Measurements from ENCODE around the gene SPART.

Gene SPART

DNA sequence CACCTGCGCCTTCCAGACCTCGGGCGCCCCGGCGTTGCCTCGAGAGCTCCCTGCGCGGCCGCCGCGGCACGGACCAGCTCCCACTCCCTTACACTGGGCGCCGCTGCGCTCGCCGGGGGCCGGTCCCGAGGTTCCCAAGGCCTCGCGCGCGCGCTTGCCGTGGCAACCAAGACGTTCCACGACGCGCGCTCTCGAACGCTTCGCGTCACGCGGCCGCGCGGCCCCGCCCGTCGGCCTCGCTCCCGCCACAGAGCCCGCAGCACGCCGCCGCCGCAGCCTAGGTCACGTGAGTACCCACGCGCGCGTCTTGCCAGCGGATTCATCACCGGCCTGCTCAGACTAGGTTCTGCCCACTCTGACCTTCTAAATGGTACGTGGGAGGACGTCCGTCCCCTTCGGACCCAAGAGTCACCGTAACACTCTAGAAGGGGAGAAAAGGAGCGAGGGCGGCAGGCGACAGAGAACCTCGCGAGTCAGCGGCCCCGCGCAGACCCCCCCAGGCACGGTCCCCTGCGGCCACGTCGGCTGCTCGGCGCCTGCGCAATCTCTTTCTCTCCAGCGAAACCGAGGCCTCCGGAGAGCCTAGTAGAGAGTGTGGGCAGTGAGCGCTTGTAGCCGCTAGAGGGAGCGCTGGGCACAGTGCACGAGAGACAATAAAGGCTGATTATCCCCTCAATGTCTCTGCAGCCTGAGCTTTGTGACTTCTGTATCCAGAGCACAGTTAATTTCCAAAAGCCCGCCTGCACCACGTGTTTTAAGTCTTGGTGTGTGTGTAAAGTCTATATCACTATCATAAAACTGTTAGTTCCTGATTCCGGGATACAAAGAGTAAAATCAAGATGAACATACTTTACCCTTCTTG lies at the start of gene SPART:
TSS of gene SPART (minus strand) at position 173 of the 862 bp plus-strand sequence. CDS start 10,564 bp downstream, outside the sequence.
- TF ChIP-seq CTCF (IDR thresholded peaks at IDR 0.05): peak; percentile 99
- no peak for TF ChIP-seq ZFX (IDR thresholded peaks at IDR 0.05; ENCODE audit: borderline replicate concordance)
- H3K27ac ChIP-seq: no peak within 1 kb of the TSS

DNA sequence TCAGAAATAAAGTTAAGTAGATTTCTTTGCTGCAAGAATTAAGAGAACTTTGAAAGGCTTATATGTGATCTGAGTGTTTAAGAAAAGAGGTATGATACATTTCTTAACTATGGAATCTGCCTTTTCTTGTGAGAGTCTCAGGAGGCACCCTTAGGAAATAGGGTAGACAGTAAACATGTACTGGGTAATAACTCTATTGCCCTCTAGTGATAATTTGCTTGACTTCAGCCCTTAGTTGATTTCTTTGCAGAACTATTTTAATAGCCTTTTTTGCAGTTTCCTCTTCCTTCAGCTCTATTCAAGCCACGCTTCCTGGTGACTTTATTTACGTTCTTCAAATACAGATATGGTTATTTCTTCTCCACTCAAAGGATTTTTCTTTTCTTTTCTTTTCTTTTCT lies 49.1 kb upstream of the SPART start:
- TF ChIP-seq CTCF (IDR thresholded peaks at IDR 0.05) (peak; percentile 21; the same call in 1 of the 2 replicates), ZFX (IDR thresholded peaks at IDR 0.05; ENCODE audit: borderline replicate concordance) (no peak)

GRCh38 chr13:36385489-36385888 lies 39.3 kb upstream of the SPART start:
- TF ChIP-seq CTCF (IDR thresholded peaks at IDR 0.05) (no peak), ZFX (IDR thresholded peaks at IDR 0.05; ENCODE audit: borderline replicate concordance) (no peak)
- no peak overlapping the region for H3K27ac ChIP-seq

More for the DNA sequence above, 49.1 kb upstream of the SPART start:
- H3K27ac ChIP-seq: no peak overlapping the region

DNA sequence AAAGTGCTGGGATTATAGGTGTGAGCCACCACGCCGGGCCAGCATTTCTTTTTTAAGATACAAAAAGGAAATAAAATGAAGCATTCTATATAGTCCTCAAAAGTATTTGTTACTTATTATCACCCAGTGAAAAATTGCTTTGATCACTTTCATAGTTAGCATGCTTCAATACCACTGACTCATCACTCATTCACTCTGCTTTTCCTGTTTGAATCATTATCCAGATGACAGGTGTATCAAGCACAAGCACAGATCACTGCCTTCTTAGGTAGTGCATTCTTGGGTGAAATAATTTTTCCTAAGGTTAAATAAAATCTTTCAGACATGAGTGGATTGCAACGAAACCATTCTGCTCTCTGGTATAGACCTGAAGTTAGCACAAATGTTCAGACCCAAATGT lies 35.8 kb upstream of the SPART start:
- TF ChIP-seq CTCF (IDR thresholded peaks at IDR 0.05): no peak
- TF ChIP-seq ZFX (IDR thresholded peaks at IDR 0.05; ENCODE audit: borderline replicate concordance): no peak
- H3K27ac ChIP-seq: no peak overlapping the region

DNA sequence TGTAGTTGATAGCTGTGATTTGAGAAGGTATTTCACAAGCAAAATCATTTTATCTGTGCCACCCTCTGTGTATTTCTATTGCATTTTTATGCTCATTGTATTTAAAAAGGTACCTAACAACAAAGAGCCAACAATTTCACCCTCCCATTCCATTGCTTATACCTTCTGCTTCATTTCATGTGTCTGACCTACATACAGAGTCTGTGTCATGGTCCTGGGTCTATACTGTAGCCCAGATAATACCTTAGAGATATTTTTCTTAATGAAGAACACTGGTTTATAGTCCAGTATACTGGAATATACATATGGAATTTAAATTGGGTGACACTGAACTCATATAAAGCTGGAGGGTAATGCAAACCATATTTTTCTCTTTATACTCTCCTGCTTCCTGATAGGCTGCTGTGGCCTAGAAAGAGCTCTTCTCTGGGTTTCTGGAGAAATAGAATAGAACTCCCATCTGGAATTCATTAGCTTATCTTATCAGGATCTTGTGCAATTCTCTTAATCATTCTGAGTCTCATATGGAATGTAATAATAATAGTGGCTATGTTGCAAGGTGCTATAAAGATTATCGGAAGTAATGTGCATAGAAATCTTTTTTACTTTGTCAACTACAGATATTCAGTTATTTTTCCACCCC lies 31.8 kb upstream of the SPART start:
- no peak overlapping the region for H3K27ac ChIP-seq
- TF ChIP-seq ZFX (IDR thresholded peaks at IDR 0.05; ENCODE audit: borderline replicate concordance) (no peak), CTCF (IDR thresholded peaks at IDR 0.05) (no peak)

DNA sequence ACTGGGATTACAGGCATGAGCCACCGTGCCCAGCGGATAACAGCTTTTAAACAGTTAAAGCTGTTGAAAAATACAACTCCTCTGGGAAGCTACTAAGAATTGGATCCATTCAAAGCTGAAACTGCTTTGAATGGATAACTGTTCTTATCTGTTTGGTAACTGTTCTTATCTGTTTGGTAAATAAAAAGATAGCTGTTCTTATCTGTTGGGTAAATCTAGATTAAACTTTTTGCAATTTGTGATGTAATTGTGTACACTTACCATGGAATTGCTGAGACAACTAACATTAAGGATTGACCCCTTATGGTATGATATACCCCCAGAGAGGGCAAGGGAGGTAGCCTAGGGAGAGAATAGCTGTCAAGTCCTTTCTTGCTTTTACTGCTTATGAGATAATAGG lies 27.9 kb upstream of the SPART start:
- TF ChIP-seq CTCF (IDR thresholded peaks at IDR 0.05): no peak
- TF ChIP-seq ZFX (IDR thresholded peaks at IDR 0.05; ENCODE audit: borderline replicate concordance): no peak
- H3K27ac ChIP-seq: no peak overlapping the region

GRCh38 chr13:36371185-36371584 lies 25.0 kb upstream of the SPART start:
- TF ChIP-seq ZFX (IDR thresholded peaks at IDR 0.05; ENCODE audit: borderline replicate concordance) (no peak), CTCF (IDR thresholded peaks at IDR 0.05) (no peak)
- no peak overlapping the region for H3K27ac ChIP-seq
